Measurements from ENCODE around the gene SLC48A1. TPM values are rescaled to one million over a fixed set of nuclear protein-coding genes. Genes with fewer than 3 reads are reported as not detected.

The SLC48A1 gene
- polyA plus RNA-seq, 1 donor (not counting 4 experiments of a cell fraction or from before 2014, with no cell fraction given) = 8.1 TPM

DNA sequence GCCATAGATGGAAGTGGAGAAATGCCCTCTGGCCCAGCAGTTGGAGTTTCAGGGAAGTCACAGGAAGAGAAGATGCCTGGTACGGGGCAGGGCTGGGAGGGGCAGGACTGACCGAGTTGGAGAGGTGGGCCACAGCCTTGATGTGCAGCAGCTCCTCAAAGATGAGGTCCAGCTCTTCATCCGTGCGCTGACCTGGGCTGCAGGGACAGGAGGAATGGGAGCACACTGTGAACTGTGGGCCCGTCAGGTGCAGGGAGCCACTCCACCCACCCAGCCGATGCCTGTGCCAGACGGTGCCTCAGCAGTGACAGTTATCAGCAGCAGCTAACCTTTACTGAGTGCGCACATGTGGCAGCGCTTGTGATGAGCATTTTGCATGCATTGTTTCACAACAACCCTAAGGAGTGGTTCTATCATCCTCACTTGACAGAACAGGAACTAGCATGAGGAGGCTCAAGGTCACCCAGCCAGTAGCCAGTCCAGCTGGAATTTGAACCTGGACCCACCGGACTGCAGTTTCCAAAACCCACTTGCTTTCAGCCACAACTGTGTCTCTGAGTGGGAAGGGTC is 22.7 kb upstream of the SLC48A1 start:
- TF ChIP-seq, protein P1, sequence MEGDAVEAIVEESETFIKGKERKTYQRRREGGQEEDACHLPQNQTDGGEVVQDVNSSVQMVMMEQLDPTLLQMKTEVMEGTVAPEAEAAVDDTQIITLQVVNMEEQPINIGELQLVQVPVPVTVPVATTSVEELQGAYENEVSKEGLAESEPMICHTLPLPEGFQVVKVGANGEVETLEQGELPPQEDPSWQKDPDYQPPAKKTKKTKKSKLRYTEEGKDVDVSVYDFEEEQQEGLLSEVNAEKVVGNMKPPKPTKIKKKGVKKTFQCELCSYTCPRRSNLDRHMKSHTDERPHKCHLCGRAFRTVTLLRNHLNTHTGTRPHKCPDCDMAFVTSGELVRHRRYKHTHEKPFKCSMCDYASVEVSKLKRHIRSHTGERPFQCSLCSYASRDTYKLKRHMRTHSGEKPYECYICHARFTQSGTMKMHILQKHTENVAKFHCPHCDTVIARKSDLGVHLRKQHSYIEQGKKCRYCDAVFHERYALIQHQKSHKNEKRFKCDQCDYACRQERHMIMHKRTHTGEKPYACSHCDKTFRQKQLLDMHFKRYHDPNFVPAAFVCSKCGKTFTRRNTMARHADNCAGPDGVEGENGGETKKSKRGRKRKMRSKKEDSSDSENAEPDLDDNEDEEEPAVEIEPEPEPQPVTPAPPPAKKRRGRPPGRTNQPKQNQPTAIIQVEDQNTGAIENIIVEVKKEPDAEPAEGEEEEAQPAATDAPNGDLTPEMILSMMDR (optimal IDR thresholded peaks at IDR 0.05 in 1 of 3, IDR thresholded peaks at IDR 0.05 in 1 of 3, conservative IDR thresholded peaks at IDR 0.05 in 1 of 3; ENCODE audit: extremely low read depth in 1 of 3, insufficient read depth in 2 of 3, low read length in 3 of 3) = no peak
- no peak for TF ChIP-seq EZH2 (IDR thresholded peaks at IDR 0.05; ENCODE audit: low read length)
- no peak overlapping the region for H3K9ac ChIP-seq (ENCODE audit: control insufficient read depth, extremely low read depth, insufficient read depth, low read length)
- H3K27me3 ChIP-seq (ENCODE audit: control insufficient read depth, extremely low read depth, insufficient read depth, low read length) = no peaks in the 10 kb centered on the region
- no peak overlapping the region for H2AFZ ChIP-seq (ENCODE audit: control insufficient read depth, low read length)
- no peak for DNase-seq (ENCODE audit: low read depth, low spot score)
- no peaks in the 10 kb centered on the region for H4K20me1 ChIP-seq (ENCODE audit: control insufficient read depth, extremely low read depth, insufficient read depth, low read length)
- H3K9me3 ChIP-seq (ENCODE audit: control insufficient read depth, low read depth, low read length) = no peaks in the 10 kb centered on the region
- H3K9me1 ChIP-seq (ENCODE audit: control insufficient read depth, extremely low read depth, insufficient read depth, low read length) = peaks cover 4% of the 10 kb centered on the region
- dilution Hi-C loops (cut with MboI; ENCODE audit: extremely low pct_ligation_motif_present, low sequenced_read_pairs) = no loop called here
- peaks cover 52% of the 10 kb centered on the region for H3K4me1 ChIP-seq (ENCODE audit: control insufficient read depth, extremely low read depth, insufficient read depth, low read length)
- H3K36me3 ChIP-seq (ENCODE audit: control insufficient read depth in 2 of 2, extremely low read depth in 1 of 2, insufficient read depth in 2 of 2, low read length in 2 of 2) = peaks cover 8 to 19% of the 10 kb centered on the region in 2 experiments
- no peak for FAIRE-seq
- no peak overlapping the region for H3K4me2 ChIP-seq (ENCODE audit: control insufficient read depth, extremely low read depth, insufficient read depth, low read depth, low read length)
- H3K27ac ChIP-seq (ENCODE audit: control insufficient read depth, insufficient read depth, low read length) = no peak overlapping the region
- H3K4me3 ChIP-seq (ENCODE audit: control insufficient read depth in 2 of 3, extremely low read depth in 1 of 3, insufficient read depth in 2 of 3, low read depth in 1 of 3, low read length in 3 of 3) = no peak overlapping the region
- H3K79me2 ChIP-seq (ENCODE audit: control insufficient read depth, insufficient read depth, low read length) = no peaks in the 10 kb centered on the region

DNA sequence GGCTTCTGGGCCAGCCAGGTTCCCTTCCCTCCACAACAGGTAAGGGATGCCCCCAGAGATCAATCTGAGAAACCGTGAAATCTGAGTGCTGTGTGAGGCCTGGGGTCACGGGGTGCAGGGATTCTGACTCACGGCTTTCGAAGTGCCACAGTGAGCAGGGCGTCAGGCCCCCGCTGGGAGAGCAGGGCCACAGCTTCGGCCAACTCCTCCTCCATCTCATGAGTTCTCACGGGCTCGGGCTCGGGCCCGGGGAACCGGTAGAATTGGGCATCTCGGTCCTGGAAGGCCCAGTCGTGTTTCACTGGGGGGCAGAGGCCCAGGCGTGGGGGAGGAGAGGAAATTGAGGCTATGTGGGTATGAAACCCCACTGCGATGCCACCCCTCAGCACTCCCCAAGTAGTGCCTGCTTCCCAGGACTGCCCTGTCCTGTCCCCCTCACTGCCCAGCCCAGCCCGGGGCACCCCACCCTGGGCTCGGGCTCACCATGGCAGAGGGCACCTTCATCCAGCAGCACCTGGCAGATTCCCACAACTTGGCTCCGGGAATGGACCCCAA is 22.0 kb upstream of the SLC48A1 start:
- Histone ChIP-seq H3K4me2 (ENCODE audit: control insufficient read depth, extremely low read depth, insufficient read depth, low read depth, low read length) (no peak overlapping the region), H3K9ac (ENCODE audit: control insufficient read depth, extremely low read depth, insufficient read depth, low read length) (no peak overlapping the region), H3K9me3 (ENCODE audit: control insufficient read depth, low read depth, low read length) (no peaks in the 10 kb centered on the region), H3K79me2 (ENCODE audit: control insufficient read depth, insufficient read depth, low read length) (no peaks in the 10 kb centered on the region), H3K4me3 (ENCODE audit: control insufficient read depth in 2 of 3, extremely low read depth in 1 of 3, insufficient read depth in 2 of 3, low read depth in 1 of 3, low read length in 3 of 3) (no peak overlapping the region), H3K36me3 (ENCODE audit: control insufficient read depth in 2 of 2, extremely low read depth in 1 of 2, insufficient read depth in 2 of 2, low read length in 2 of 2) (peaks cover 6 to 19% of the 10 kb centered on the region in 2 experiments), H3K4me1 (ENCODE audit: control insufficient read depth, extremely low read depth, insufficient read depth, low read length) (peaks cover 59% of the 10 kb centered on the region), H2AFZ (ENCODE audit: control insufficient read depth, low read length) (no peak overlapping the region), H3K9me1 (ENCODE audit: control insufficient read depth, extremely low read depth, insufficient read depth, low read length) (peaks cover 4% of the 10 kb centered on the region), H3K27ac (ENCODE audit: control insufficient read depth, insufficient read depth, low read length) (no peak overlapping the region), H4K20me1 (ENCODE audit: control insufficient read depth, extremely low read depth, insufficient read depth, low read length) (no peaks in the 10 kb centered on the region), H3K27me3 (ENCODE audit: control insufficient read depth, extremely low read depth, insufficient read depth, low read length) (no peaks in the 10 kb centered on the region)
- no peak for FAIRE-seq
- dilution Hi-C loops (cut with MboI; ENCODE audit: extremely low pct_ligation_motif_present, low sequenced_read_pairs) = no loop called here
- TF ChIP-seq, protein P1 (optimal IDR thresholded peaks at IDR 0.05 in 1 of 3, IDR thresholded peaks at IDR 0.05 in 1 of 3, conservative IDR thresholded peaks at IDR 0.05 in 1 of 3; ENCODE audit: extremely low read depth in 1 of 3, insufficient read depth in 2 of 3, low read length in 3 of 3) = no peak
- TF ChIP-seq EZH2 (IDR thresholded peaks at IDR 0.05; ENCODE audit: low read length) = no peak
- no peak for DNase-seq (ENCODE audit: low read depth, low spot score)
